GM21515 (cell line): Measurements from ENCODE around the gene ACADS.
"Not testable (repeated sequence)": the region's sequence is repeated elsewhere in the genome, so short reads cannot be mapped to it uniquely, and the experiment has no call there.

Source experiments
- ATAC-seq: cut with Tn5 transposase; IDR thresholded peaks from one replicate; pipeline ENCODE4 v1.9.1; 2021; ENCODE audit not compliant: unreplicated experiment

Gene ACADS

GRCh38 chr12:120725151-120725658 is 421 bp upstream of the ACADS start:
- ATAC-seq = peak; percentile 16

GRCh38 chr12:120726510-120726793 is 826 bp downstream of the ACADS start:
- no peak for ATAC-seq

GRCh38 chr12:120726961-120727360 is 1.3 kb downstream of the ACADS start:
- no peak for ATAC-seq

GRCh38 chr12:120732198-120732597 is 6.6 kb downstream of the ACADS start:
- ATAC-seq = not testable (repeated sequence)

- no peak for ATAC-seq
Measured at GRCh38 chr12:120733574-120733973, 7.9 kb downstream of the ACADS start.

- no peak for ATAC-seq
Measured at GRCh38 chr12:120734210-120734609, 8.6 kb downstream of the ACADS start.

GRCh38 chr12:120735181-120735580 is 9.6 kb downstream of the ACADS start:
- no peak for ATAC-seq

- no peak for ATAC-seq
Measured at GRCh38 chr12:120736404-120737331, 11.0 kb downstream of the ACADS start.

GRCh38 chr12:120737557-120738251 is 12.1 kb downstream of the ACADS start:
- no peak for ATAC-seq

- ATAC-seq = no peak
Measured at GRCh38 chr12:120738252-120739030, 12.8 kb downstream of the ACADS start.

GRCh38 chr12:120739031-120739762 is 13.6 kb downstream of the ACADS start:
- ATAC-seq = no peak

GRCh38 chr12:120739821-120740613 is 14.4 kb downstream of the ACADS start:
- no peak for ATAC-seq

GRCh38 chr12:120740871-120741270 is 15.2 kb downstream of the ACADS start:
- ATAC-seq = no peak

GRCh38 chr12:120741476-120742421 is 16.1 kb downstream of the ACADS start:
- no peak for ATAC-seq

- no peak for ATAC-seq
Measured at GRCh38 chr12:120744922-120745493, 19.4 kb downstream of the ACADS start.

GRCh38 chr12:120748242-120748641 is 22.6 kb downstream of the ACADS start:
- no peak for ATAC-seq

- ATAC-seq = no peak
Measured at GRCh38 chr12:120749256-120749655, 23.6 kb downstream of the ACADS start.

GRCh38 chr12:120750806-120751205 is 25.2 kb downstream of the ACADS start:
- no peak for ATAC-seq
